CD4-positive, alpha-beta T cell treated with Interleukin-4 for 1 hour (primary cell): ENCODE data around the gene SHC3.

ENCODE experiments used
- DNase-seq, 2 donors: peaks; one replicate each; pipeline ENCODE4 v3.0.0-alpha.2; 2020 to 2022

The SHC3 gene

GRCh38 chr9:89020754-89021153 lies 157.9 kb downstream of the SHC3 start:
- no peak for DNase-seq

- DNase-seq: no peak
These were observed 163.3 kb downstream of the SHC3 start for GRCh38 chr9:89015336-89015735.

DNA sequence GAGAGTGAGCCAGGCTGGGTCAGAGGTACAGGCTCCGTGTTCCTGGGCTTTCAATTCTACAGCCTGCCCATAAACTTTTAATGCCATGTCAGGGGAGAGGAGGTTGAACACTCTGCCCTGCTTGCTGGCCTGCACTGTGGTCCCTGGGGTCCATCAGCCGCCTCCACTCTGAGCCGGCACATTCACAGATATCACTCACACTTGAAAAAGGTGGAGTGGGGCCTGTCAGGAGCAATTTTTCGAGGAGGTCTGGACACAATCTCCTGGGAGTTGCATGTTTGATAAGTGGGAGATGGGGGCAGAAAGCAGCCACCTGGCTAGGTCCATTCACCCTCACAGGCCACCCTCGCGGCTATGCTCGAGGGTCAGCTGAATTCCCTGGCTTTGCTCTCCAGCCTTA lies 164.5 kb downstream of the SHC3 start:
- no peak for DNase-seq

- DNase-seq: no peak
These were observed 165.0 kb downstream of the SHC3 start for GRCh38 chr9:89013660-89014059.

DNA sequence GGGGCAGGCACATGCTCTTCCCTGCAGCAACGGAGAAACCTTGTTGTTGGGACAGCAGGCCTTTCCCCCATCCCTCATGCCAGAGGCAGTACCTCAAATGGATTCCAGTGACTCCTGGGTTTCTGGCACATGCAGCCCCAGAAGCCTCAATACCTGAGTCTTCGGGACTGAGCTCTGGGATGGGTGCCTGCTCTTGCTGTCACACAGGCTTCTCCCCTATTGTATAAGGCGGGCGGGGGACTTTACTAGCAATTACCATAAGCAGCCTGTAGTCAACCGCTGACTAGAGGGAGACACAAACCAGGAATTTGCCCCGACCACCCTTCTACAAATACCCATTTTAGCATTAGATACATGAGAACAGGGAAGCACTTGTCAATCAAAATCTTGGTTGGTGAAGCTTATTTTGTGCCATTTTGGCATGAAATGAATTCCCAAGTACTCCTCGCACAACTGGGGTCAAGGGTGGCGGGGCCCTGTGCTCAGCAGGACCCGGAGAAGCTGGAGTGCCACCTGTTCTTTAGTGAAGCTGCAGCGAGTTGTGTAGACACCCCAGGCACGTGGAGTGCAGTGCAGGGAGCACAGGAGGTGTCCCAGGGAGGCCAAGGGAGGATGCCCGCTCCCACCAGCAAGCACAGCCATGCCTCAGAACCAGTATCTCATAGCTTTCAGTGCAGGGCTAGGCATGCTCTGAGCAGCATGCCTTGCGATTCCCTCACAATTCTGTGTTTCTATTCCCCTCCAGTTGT lies 166.2 kb downstream of the SHC3 start:
- no peak for DNase-seq

DNA sequence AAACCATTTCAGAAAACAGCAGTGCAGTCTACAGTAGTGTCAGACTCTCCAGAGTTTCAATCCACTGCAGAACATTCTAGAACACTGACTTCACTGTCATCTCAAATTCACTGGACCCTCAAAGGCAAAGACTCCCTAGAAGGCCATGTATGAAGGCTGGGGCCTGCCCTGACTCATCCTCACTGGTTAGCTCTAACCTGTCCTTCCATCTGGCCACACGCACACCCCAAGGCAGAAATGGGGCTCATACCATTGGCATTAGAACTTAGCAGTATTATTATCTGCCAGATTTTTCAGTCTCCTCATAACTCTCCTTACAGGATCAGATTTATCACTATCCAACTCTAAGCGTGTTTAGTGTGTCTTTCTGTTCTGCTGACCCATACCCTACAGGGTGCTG lies 166.9 kb downstream of the SHC3 start:
- no peak for DNase-seq

GRCh38 chr9:89010526-89011111 lies 168.0 kb downstream of the SHC3 start:
- DNase-seq: no peak

DNA sequence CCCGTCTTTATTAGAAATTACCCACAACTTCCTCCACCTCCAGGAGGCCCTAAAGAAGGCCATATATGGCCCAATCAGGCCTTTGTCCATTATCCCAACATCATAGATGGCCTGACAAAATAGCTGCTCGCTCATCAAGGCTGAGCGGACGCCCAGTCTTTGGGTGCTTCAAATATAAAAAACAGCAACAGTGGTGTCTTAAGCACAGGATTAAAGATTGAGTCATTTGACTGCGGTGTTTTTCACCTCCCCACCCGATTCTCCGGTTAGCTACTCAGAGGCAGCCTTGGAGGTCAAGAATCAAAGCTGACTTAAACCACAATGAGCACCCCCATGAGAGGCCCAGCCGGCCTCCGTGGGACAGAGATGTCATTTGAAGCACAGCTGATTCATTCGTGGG lies 168.6 kb downstream of the SHC3 start:
- no peak for DNase-seq

- no peak for DNase-seq
These were observed 169.1 kb downstream of the SHC3 start for GRCh38 chr9:89009546-89009840.

DNA sequence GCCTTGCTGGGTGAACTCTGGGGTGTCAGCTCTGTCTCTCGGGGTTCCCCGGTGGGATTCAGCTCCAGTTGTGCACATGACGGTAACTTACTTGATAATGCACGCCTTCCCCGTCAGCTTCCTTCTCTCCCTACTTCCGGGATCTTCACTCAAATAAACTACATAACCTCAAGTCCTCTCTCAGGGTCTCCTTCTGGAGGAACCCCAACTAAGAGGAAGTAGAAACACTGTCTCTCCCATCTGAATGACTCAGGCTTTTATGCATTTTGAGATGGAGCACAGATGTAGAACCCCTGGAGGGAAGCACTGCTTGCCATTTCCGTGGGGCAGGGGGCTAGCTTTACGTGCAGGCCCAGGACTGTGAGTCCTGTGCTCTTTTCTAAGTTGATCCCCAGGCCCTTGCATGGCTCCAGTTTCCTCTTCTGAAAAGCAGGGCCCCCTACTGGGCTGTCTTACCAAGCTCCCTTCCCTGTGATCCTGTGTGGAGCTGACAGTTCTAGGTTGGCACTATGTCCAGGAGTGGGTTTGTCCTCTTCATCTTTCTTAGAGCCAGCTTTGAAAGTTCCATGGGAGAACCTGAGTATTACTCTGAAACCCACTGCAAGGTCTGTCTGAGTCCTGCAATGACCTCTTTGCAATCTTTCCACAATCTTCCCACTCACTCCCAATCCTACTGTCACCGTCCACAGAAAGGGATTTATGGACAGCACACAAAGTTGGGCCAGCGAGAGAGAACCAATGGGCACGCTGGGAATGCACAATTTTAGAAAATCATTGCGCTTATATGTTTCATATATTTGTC lies 169.7 kb downstream of the SHC3 start:
- DNase-seq: no peak

GRCh38 chr9:89008055-89008743 lies 170.4 kb downstream of the SHC3 start:
- DNase-seq: no peak

DNA sequence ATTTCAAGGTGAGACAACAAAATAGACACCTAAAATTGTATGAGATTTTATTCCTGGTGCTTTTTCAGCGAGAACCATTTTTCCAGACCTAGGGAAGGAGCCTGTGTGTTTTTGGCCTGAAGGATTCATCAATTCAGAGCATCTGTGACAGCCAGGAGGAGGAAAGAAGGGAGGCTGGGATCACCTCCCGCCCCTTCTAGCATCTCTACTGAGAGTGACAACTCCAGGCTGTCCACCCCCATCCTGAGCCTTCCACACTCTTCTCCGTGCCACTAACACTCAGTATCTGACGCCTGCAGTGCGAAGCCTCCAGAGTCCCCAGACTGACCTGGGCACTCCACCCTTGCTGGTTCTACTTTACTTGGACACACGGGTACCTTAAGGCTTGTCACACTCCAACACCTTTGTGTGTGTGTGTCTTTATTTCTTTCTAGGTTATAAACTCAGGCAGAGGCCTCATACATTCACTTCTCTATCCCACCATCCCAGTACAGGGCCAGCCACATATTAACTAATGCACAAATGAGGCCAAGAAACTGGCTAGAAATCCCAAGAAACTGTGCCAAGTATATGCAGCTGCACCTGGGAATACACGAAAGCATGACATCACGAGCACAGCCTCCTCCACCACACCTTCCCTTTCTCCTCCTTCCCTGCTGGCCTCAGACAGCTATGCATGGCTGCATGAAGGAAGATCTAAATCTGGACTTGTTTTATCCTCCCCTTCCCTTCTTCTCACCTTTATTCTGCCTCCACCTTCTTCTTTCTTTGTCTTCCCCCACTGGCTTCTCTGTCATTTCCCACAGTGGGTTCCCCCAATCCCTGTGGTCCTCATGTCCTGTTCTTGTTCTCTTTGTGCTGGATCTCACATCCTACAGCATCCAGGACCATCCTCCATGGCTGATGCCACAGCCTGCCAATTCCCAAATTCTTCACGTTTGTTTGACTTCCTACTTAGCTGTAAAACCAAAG lies 171.3 kb downstream of the SHC3 start:
- DNase-seq: no peak

DNA sequence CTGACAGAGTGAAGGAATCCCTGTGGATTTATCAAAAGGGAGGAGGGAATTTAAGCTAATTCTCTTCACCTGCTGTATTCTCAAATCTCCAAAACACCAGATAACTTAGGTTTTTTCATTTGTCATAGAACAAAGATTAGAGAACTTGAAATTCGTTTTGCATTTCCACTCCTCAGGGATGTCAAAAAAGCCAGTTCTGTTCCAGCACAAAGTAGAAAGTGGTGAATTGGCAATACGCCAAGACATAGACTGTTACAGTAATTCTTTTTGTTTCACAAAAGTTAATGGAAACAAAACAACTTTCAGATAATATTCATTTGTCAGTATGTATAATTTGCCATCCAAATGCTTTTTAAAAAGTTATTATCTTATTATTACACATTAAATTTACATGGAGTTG lies 172.4 kb downstream of the SHC3 start:
- no peak for DNase-seq

- no peak for DNase-seq
These were observed 173.3 kb downstream of the SHC3 start for GRCh38 chr9:89005323-89005722.

DNA sequence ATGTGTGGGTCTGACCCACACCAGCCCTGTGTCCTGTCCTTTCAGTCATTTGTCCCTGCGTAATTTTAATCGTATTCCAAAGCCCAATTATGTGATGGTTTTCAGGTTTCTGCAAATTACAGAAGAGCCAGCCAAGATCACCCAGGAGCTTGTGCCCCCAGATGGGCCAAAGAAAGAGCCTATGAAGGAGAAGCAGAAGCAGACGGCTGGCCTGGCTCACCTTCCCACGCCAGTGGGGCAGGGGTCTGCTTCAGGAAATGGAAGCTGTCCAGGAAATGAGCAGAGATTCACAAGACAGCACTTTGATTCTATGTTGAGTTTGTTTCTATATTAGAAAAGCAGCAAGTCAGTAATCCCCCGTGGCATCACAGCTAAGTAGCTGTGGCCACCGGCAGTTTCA lies 175.6 kb downstream of the SHC3 start:
- DNase-seq: no peak

GRCh38 chr9:89001917-89002540 lies 176.6 kb downstream of the SHC3 start:
- no peak for DNase-seq

- DNase-seq: peak; percentile 65 to 75
These were observed 177.4 kb downstream of the SHC3 start for GRCh38 chr9:89000973-89001916.

DNA sequence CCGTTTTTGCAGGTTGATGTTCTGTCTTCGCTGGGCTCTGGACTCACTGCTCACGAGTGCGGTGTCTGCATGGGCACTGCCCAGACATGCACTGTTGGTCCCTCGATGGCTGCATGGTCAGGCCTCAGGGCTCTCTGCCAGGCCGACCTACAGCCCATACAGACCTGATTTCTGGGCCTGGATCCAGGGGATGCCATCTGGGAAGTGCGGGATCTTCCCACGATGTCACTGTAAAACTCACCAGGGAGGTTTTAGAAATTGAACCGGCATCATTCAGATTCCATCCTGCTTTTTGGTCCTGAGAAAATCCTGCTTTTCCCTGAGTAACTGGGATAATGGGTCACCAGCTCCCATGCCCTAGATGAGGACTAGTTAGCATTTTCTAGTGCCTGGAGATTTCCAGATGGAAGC lies 178.2 kb downstream of the SHC3 start:
- no peak for DNase-seq

GRCh38 chr9:88998911-88999310 lies 179.7 kb downstream of the SHC3 start:
- DNase-seq: no peak

DNA sequence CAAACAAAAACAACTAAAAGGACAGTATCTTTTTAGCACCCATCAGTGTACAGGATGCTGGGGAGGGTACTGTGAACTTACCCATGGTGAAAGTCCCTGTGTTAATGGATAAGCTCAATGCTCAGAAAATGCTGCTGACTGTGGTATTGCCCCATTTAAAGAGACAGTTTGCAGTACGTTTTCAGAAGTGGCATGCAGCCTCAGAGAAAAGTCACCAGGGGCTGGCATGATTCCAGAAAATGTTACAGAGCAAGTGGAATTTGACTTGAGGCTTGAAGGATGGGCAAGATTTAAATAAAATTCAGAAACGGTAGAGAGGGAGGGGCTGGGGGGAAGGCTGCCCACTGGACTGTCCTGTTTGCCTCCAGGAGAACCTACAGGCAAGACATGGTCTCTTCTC lies 180.1 kb downstream of the SHC3 start:
- no peak for DNase-seq

DNA sequence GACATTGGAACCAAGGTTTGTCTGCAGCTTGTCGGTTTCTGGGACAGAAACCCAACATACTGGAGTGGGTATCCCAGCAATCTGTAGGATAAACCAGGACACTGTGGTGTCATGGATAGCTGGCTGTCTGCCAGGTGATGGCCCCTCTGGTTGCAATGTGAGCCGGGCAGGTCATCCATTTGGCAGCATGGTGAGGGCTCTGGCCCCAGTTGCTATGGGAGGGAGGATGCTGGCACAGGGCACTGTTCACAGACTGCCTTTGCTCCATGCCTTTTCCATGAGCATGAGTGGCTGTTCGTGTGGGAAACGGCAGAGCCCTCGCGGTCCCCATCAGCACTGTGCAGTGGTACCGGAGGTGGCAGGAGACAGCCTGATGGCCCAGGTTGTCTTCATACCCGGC lies 181.0 kb downstream of the SHC3 start:
- no peak for DNase-seq
